Pulmonary artery endothelial cell (primary cell): ENCODE measurements around the gene RFX1. TPM values are rescaled to one million over a fixed set of nuclear protein-coding genes. Genes with fewer than 3 reads are reported as not detected.
"Not testable (repeated sequence)": the region's sequence is repeated elsewhere in the genome, so short reads cannot be mapped to it uniquely, and the experiment has no call there.

Experiments
- DNase-seq: peaks from one replicate; pipeline ENCODE4 v3.0.0-alpha.2; 2011; ENCODE audit warnings: low read depth, low spot score
- total RNA-seq: library from RNA; depleted of rRNA; stranded (reverse); fragments of >200 nt; gene quantifications from 2 replicates; pipeline ENCODE4 v1.2.3, GENCODE V29; 2014

The RFX1 gene
- total RNA-seq: 1.7 and 2.4 TPM in 2 replicates

DNA sequence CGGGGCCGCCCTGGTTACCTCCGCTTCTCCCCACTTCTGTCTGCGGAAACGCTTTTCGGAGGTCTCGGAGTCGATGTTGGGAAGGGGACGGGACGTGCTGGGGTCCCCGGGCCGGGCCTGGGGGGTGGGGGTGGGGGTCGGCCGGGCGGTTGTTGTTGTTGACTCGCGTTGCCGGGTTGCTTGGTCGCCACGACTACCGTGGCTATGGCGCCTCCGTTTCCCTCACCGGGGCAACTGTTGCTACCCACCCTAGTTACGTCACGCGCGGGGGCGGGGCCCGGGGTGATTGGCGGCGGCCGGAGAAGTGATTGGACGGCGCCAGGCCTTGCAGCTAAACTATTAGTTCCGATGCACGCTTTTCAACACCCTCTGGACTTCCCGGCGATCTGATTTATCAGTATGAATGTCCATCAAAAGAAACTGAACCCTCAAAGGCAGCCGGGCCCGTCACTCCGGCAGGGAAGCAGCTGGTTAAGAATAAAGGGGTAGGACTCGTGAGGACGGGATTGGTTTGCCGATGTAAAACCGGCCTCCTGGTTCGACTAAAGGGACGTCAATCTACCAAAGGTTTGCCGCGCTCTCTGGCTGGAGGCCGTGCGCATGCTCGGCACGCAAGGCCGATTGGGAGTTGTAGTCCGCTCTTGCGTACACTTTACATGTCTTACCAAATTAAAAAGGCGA lies at the start of gene RFX1:
RFX1 (minus strand) TSS at position 236 of the 681 bp plus-strand sequence. CDS start 12,477 bp downstream, outside the sequence.
- DNase-seq: peak; percentile 100

DNA sequence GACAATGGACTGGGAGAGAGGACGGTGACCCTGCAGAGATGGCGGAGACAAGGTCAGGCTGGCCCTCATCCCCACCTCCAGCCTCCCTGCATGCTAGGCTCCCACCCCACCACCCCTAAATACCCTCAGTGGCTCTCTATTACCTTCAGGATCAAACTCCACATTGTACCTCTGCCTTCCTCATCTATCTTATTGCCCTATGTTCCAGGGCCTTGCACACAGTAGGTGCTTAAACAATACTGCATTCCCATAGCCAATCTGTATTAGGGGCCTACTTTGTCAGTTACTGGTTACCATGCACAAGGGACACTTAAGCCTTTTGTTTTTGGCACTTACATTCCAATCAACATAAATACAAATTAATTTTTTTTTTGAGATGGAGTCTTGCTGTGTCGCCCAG lies 49.3 kb upstream of the RFX1 start:
- DNase-seq: no peak

DNA sequence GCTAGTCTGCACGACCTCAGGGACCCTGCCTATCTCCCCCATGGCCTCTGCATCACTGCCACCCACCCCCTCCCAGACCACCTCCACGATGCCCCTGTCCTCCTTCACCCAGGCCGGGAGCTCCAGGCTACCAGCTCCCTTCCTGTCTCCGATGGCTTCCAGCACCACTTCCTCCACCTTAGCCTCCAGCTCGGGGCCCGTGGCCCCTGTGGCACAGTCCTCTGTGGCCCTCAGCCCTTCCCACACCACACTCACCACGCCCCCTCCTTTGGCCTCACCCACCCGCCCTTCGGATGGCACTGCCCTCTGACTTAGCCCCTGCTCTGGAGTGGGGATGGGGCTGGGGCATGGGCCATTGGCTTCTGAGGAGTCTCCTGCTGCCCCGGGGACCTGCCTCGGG lies 48.6 kb upstream of the RFX1 start:
- DNase-seq: no peak

DNA sequence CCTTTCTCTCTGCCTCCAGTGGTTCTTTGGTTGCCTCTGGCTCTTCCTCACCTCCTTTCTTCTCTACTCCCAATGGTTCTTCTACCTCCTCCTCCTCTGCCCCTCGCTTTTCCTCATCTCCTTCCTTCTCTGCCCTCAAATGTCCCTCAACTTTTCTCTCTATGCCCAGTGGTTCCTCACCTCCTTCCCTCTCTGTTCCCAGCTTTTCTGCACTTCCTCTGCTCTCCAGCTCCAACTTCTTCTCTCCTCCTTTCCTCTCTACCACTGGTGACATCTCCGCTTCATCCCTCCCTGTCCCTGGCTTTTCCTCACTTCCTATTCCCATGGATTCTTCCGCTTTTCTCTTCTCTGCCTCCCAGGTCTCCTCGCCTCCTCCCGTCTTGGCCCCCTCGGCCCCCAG lies 48.0 kb upstream of the RFX1 start:
- DNase-seq: no peak

DNA sequence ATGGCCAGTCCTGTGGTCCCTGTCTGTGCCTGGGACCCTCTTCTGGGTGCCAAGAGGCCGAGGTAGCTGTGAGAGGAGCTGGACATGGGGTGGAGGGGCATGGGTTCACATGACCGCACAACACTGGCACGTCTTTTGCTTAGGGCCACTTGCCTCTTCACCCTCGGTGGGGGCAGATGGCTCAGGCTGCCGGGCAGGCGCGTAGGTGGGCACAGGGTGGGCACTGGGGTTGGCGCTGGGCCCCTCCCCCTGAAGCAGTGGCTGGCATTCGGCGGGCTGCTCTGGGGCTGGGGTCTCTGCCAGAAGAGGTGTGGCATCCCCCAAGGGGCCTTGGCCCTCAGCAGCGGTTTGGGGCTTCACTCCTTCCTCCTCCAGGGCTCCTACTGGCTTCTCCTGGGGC lies 47.4 kb upstream of the RFX1 start:
- DNase-seq: no peak

DNA sequence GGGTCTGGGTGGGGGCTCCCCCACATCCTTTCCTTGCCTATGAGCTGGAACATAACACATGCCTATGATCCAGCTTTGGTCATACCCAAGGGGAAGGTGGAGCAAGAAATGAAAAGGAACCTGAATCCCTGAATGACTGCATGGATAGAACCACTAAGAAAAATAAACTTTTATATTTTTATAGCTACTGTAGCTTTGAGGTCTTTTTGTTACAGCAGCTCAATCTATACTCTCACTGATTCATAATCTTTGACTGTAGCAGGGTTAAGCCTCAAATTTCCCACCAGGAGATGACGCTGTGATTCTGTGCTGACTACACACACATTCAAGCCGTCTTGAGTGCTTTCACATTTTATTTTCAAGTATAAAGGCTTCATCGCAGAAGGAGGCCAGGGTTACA lies 46.9 kb upstream of the RFX1 start:
- no peak for DNase-seq

DNA sequence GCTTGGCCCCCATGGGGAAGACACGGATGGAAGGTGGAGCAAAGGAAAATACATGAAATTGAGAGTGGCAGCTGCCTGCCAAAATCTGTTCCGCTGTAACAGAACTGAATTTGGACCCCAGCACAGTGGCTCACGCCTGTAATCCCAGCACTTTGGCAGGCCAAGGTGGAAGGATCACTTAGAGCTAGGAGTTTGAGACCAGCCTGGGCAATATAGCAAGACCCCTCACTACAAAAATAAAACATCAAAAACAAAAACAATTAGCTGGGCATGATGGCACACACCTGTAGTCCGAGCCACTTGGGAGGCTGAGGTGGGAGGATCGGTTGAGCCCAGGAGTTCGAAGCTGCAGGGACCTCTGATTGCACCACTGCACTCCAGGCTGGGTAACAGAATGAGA lies 46.4 kb upstream of the RFX1 start:
- no peak for DNase-seq

DNA sequence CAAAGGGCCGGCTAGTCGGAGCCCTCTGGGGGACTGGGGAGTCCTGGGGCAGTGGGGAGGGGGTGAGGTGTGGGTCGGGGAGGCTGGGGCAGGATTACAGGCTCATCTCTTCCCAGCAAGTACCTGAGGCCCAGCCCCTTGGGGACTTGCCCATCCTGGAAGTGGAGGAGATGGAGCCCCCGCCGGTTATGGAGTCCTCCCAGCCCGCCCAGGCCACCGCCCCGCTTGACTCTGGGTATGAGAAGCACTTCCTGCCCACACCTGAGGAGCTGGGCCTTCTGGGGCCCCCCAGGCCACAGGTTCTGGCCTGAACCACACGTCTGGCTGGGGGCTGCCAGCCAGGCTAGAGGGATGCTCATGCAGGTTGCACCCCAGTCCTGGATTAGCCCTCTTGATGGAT lies 45.9 kb upstream of the RFX1 start:
- DNase-seq: no peak

DNA sequence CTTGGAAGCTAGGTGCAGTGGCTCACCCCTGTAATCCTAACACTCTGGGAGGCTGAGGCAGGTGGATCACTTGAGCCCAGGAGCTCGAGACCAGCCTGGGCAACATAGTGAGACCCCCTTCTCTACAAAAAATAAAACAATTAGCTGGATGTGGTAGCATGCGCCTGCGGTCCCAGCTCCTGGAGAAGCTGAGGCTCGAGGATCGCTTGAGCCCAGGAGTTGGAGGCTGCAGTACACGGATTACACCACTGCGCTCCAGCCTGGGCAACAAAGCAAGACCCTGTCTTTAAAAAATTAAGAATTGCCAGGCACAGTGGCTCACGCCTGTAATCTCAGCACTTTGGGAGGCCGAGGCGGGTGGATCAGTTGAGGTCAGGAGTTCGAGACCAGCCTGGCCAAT lies 44.8 kb upstream of the RFX1 start:
- DNase-seq: not testable (repeated sequence)

DNA sequence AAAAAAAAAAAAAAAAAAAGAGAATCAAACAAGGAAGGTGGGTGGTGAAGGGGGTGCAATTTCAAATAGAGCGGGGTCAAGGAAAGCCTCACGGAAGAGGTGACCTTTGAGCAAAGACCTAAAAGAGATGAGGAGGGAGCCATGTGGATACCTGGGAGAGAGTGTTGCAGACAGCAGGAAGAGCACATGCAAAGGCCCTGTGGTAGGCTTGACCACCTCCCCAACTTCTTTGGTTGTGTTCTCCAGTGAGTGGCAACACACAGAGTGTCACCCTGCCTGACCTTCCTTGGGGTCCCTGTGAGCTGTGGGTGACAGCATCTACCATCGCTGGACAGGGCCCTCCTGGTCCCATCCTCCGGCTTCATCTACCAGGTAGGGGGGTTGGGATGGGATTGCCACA lies 44.4 kb upstream of the RFX1 start:
- DNase-seq: no peak

DNA sequence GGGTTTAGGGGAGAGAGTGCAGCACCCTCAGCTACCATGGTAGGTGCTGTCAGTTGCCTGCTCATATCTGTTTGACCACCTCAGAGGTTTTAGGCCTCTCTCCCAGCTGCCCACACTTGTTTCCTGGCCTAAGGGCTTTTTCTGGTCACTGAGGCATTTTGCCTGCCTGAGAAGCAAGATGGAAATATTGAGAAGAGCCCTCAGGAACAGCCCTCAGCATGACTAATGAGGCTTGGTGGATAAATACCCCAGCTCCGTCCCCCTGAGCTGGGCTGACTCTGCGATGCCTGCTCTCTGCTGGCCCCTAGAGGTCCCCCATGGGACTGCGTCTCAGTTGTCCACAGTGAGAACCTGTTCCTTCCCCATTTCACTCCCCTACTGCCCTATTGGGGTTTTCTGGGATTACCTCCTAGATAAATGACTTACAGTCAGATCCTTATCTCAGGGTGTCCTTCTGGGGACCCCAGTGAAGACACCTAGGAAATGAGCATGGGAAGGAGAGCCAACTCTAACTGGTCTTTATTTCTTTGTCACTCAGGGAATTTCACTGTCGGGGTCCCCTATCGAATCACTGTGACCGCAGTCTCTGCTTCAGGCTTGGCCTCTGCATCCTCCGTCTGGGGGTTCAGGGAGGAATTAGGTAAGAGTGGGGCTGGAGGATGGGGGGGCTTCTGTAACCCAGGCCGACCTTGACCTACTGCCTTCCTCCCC lies 42.5 kb upstream of the RFX1 start:
- DNase-seq: no peak

DNA sequence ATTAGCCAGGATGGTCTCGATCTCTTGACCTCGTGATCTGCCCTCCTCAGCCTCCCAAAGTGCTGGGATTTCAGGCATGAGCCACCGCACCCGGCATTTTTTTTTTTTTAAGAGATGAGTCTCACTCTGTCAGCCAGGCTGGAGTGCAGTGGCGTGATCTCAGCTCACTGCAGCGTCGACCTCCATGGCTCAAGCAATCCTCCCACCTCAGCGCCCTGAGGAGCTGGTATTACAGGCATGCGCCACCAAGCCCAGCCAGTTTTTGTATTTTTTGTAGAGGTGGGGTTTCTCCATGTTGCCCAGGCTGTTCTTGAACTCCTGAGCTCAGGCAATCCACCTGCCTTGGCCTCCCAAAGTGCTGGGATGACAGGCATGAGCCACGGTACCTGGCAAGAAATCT lies 41.7 kb upstream of the RFX1 start:
- not testable (repeated sequence) for DNase-seq

DNA sequence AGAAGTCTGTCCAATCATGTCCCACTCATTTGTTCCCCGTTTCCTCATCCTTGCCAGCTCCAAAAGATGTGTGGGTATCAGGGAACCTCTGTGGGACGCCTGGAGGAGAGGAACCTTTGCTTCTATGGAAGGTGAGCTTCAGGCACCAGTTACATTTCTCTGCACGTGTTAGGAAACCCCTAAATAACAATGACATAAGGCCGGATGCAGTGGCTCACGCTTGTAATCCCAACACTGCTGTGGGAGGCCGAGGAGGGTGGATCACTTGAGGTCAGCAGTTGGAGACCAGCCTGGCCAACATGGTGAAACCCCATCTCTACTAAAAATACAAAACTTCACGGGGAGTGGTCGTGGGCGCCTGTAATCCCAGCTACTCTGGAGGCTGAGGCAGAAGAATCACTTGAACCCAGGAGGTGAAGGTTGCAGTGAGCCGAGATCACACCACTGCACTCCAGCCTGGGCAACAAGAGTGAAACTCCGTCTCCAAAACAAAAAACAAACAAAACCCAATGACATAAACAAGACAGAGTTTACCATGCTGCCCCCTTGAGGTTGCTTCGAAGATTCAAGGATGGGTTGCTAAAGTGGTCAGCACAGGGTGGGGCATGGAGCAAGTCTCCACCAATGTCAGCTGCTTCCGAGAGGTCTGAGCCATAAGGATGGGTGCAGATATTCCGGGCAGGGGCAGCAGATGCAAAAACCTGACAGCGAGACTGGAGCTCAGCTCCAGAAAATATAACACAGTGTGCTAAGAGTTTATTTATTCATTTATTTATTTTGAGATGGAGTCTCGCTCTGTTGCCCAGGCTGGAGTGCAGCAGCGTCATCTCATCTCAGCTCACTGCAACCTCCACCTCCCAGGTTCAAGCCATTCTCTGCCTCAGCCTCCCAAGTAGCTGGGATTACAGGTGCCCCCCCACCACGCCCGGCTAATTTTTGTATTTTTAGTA lies 36.8 kb upstream of the RFX1 start:
- DNase-seq: peak; percentile 55

DNA sequence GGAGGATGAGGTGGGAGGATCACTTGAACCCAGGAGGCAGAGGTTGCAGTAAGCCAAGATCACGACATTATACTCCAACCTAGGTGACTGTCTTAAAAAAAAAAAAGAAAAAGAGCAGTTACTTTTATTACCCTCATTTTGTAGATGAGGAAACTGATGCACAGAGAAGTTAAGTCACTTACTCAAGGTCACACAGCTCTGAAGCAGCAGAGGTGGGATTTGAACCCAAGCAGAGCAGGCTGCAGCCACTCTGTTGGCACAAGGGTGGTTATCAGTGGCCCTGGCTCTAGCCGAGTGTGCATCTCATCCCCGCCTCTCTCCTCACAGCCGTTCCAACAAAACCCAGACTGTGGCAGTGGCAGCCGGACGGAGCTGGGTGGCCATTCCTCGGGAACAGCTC lies 33.1 kb upstream of the RFX1 start:
- DNase-seq: no peak

DNA sequence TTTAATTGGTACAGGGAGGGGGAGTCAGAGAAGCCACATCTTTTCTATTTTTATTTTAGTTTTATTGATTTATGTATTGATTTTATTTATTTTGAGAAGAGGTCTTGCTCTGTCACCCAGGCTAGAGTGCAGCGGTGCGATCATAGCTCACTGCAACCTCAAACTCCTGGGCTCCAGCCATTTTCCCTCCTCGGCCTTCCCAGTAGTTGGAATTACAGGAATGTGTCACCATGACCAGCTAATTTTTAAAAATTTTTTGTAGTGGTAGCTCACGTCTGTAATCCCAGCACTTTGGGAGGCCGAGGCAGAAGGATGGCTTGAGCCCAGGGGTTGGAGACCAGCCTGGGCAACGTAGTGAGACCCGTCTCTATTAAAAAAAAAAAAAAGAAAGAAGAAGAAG lies 29.6 kb upstream of the RFX1 start:
- no peak for DNase-seq

DNA sequence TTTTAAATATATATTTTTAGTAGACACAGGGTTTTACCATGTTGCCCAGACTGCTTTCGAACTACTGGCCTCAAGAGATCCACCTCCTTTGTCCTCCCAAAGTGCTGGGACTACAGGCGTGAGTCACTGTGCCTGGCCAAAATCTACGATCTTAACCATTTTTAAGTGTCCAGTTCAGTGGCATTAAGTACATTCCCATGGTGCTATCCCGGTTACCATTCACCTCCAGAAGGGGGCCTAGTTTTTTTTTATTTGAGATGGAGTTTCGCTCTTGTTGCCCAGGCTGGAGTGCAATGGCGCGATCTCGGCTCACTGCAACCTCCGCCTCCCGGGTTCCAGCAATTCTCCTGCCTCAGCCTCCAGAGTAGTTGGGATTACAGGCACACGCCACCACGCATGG lies 29.0 kb upstream of the RFX1 start:
- not testable (repeated sequence) for DNase-seq

DNA sequence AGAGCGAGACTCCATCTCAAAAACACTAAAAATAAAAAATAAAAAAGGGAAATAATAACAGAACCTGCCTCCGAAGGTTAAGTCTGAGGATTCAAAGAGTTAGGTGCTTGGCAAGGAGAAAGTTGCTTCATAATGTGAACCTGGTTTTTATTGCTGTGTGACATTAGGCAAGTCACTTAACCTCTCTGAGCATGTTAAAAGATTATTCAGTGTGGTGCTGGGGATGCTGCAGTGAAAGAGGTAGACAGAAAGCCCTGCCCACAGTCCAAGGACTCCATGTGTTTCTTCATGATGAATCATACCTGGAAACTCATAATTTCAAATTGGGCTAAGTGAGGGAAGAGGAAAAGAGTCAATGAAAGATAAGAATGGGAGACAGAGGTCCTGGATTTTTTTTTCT lies 27.8 kb upstream of the RFX1 start:
- no peak for DNase-seq

DNA sequence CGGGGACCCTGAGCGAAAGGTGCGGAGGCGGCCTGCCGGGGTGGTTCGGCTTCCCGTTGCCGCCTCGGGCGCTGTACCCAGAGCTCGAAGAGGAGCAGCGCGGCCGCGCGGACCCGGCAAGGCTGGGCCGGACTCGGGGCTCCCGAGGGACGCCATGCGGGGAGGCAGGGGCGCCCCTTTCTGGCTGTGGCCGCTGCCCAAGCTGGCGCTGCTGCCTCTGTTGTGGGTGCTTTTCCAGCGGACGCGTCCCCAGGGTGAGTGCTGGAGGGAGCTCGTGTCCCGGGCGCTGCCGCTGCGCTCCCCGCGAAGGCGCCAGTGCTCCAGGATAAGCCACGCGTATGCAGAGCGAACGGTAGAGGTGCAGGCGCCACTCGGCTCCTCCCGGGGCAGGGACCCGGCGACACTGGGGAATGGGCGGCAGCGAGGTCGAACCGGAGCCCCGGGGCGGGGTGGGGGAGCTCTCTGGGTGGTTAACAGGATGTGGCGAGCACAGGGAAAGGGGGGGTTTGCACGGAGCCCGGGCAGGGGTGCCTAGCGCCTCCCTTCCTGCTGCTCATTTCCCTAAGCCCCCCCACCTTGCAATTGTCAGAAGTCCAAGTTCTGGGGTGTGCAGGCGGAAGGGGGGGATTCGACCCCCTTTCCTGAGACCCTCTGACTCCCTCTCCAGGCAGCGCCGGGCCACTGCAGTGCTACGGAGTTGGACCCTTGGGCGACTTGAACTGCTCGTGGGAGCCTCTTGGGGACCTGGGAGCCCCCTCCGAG lies 25.8 kb upstream of the RFX1 start, which contains the start of gene IL27RA:
IL27RA (plus strand) TSS at position 44 of the 762 bp plus-strand sequence; CDS start at position 155, 111 bp downstream.
- DNase-seq: no peak

DNA sequence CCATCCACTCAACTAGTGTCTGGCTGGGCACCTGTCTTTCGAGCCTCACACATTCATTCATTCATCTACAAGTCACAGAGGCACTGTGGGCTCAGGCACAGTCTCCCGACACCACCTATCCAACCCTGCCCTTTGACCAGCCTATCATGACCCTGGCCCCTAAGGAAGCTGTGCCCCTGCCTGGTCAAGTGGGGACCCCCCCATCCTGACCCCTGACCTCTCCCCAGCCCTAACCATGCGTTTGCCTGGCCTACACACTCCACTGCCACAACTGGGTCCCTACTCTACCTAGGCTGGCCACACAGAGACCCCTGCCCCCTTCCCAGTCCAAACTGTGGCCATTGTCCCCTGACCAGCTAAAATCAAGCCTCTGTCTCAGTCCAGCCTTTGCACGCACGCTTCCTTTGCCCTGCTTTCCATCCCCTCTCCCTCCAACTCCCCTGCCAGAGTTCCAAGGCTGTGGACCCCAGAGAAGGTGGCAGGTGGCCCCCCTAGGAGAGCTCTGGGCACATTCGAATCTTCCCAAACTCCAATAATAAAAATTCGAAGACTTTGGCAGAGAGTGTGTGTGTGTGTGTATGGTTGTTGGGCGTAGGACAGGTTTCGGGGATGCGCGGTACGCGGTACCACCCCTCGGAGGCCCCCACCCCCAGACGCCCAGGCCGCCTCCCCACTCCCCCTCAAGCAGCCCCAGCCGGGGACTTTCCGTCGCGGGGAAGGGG lies 25.0 kb upstream of the RFX1 start:
- DNase-seq: no peak

DNA sequence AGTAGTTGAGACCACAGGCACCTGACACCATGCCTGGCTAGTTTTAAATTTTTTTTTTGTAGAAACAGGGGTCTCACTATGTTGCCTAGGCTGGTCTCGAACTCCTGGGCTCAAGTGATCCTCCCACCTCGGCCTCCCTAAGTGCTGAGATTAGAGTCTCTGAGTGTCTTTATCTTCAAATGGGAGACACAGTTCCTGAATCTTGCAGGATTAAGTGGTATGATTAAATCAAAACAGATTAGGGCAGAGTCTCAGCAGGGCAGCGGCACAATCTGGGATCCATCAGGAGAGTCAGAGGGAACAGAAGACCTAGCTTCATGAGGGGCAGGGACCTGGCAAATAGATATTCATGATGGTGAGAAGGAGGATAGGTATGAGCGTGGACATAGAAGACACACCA lies 22.8 kb upstream of the RFX1 start:
- DNase-seq: no peak
